Caco-2 (cell line): ENCODE results near the gene COX7C. TPM values are rescaled to one million over a fixed set of nuclear protein-coding genes. Genes with fewer than 3 reads are reported as not detected.

ENCODE experiments used
- BruUV-seq: library from RNA; stranded (reverse); fragments of 400-500 nt; replicated peaks from 2 replicates; lab custom pipeline; 2021; lab: Mats Ljungman, UMichigan
- CTCF ChIA-PET: fragments of 300-600 bp; sonication (Branson Sonifier 250); formaldehyde crosslinking; loops from one replicate; lab custom pipeline; 2022; ENCODE audit warnings: antibody characterized with exemption; lab: Charles Lee
- POLR2A ChIA-PET: fragments of 300-600 bp; sonication (Branson Sonifier 250); formaldehyde crosslinking; loops from one replicate; lab custom pipeline; 2022; ENCODE audit warnings: antibody characterized with exemption; lab: Charles Lee
- DNase-seq, 2 experiments: peaks; one replicate each; pipeline versions ENCODE4 v3.0.0 to v3.0.0-alpha.2; 2020 to 2022
- H3K27me3 ChIP-seq: replicated peaks from 2 replicates; pipeline ENCODE4 v1.6.0; 2011; ENCODE audit warnings: low read length; ENCODE audit not compliant: control insufficient read depth, insufficient read depth
- H3K36me3 ChIP-seq: 2 replicates; pipeline ENCODE4 v1.5.1; 2011; ENCODE audit warnings: low read length; ENCODE audit not compliant: control insufficient read depth, insufficient read depth
- H3K4me1 ChIP-seq: fragments of 250-450 bp; sonication (Bioruptor Pico); 2 replicates; pipeline ENCODE4 v1.5.1; 2020; ENCODE audit warnings: mild to moderate bottlenecking
- H3K4me3 ChIP-seq: 2 replicates; pipeline ENCODE4 v1.5.1; 2011; ENCODE audit warnings: low read depth, mild to moderate bottlenecking, control low read depth, low read length
- H3K9me3 ChIP-seq: fragments of 250-450 bp; sonication (Bioruptor Pico); 2 replicates; pipeline ENCODE4 v1.5.1; 2020; ENCODE audit warnings: mild to moderate bottlenecking, moderate library complexity
- H3K27ac Mint-ChIP-seq: one replicate; pipeline ENCODE4 v1.8.0; 2022; ENCODE audit warnings: mixed read lengths; ENCODE audit not compliant: unreplicated experiment
- H3K27me3 Mint-ChIP-seq: one replicate; pipeline ENCODE4 v1.8.0; 2022; ENCODE audit warnings: mixed read lengths; ENCODE audit not compliant: insufficient read depth, unreplicated experiment
- H3K36me3 Mint-ChIP-seq: one replicate; pipeline ENCODE4 v1.8.0; 2022; ENCODE audit warnings: mild to moderate bottlenecking, mixed read lengths; ENCODE audit not compliant: insufficient read depth, unreplicated experiment
- H3K4me1 Mint-ChIP-seq: one replicate; pipeline ENCODE4 v1.8.0; 2022; ENCODE audit warnings: low read depth, mixed read lengths; ENCODE audit not compliant: unreplicated experiment
- H3K4me3 Mint-ChIP-seq: one replicate; pipeline ENCODE4 v1.8.0; 2022; ENCODE audit warnings: mild to moderate bottlenecking, moderate library complexity, mixed read lengths; ENCODE audit not compliant: unreplicated experiment
- H3K9me3 Mint-ChIP-seq: one replicate; pipeline ENCODE4 v1.8.0; 2022; ENCODE audit warnings: mixed read lengths; ENCODE audit not compliant: unreplicated experiment
- CTCF ChIP-seq, 2 experiments: fragments of 200-600 bp in 1 of 2; IDR thresholded peaks; 1 replicate in 1 of 2; 2 replicates in 1 of 2; pipeline versions ENCODE4 v1.5.1 to v1.8.0; 2011 to 2022; ENCODE audit warnings: antibody characterized with exemption in 1 of 2, control low read depth in 1 of 2, inconsistent platforms in 1 of 2, low read depth in 1 of 2, low read length in 1 of 2, mild to moderate bottlenecking in 1 of 2, moderate library complexity in 1 of 2; ENCODE audit not compliant: insufficient read depth in 1 of 2, severe bottlenecking in 1 of 2, unreplicated experiment in 1 of 2
- intact Hi-C: fragments of 100-400 bp; cut with micrococcal nuclease; formaldehyde crosslinking; loops from one replicate; pipeline ENCODE4 v1.10.0; 2022; ENCODE audit not compliant: unreplicated experiment
- total RNA-seq: library from RNA; stranded (reverse); gene quantifications from 2 replicates; pipeline ENCODE4 v1.2.3, GENCODE V29; 2022

COX7C gene
- total RNA-seq, 1 experiment from 2014 or later: 502 TPM

GRCh38 chr5:86631165-86631564 is 13.4 kb downstream of the COX7C start:
- CTCF ChIA-PET: no interaction called here
- no peaks in the 10 kb centered on the region for H3K36me3 Mint-ChIP-seq
- no TSS peak for BruUV-seq
- no peak for TF ChIP-seq CTCF (IDR thresholded peaks at IDR 0.05; ENCODE audit: insufficient read depth in 1 of 2, low read depth in 1 of 2, low read length in 1 of 2, severe bottlenecking in 1 of 2, unreplicated experiment in 1 of 2)
- intact Hi-C loops: no loop called here
- H3K27me3 ChIP-seq: no peaks in the 10 kb centered on the region
- POLR2A ChIA-PET: no interaction called here
- H3K4me3 Mint-ChIP-seq: no peak overlapping the region
- peaks cover 24% of the 10 kb centered on the region for H3K27me3 Mint-ChIP-seq
- H3K27ac Mint-ChIP-seq: no peak overlapping the region
- no peaks in the 10 kb centered on the region for H3K36me3 ChIP-seq
- no peaks in the 10 kb centered on the region for H3K4me1 Mint-ChIP-seq
- DNase-seq: no peak
- H3K9me3 Mint-ChIP-seq: no peaks in the 10 kb centered on the region
- H3K9me3 ChIP-seq: no peaks in the 10 kb centered on the region
- no peak overlapping the region for H3K4me3 ChIP-seq
- H3K4me1 ChIP-seq: no peaks in the 10 kb centered on the region

- no peaks in the 10 kb centered on the region for H3K36me3 ChIP-seq
- intact Hi-C loops: no loop called here
- H3K4me1 Mint-ChIP-seq: no peaks in the 10 kb centered on the region
- H3K27me3 Mint-ChIP-seq: no peaks in the 10 kb centered on the region
- no peaks in the 10 kb centered on the region for H3K9me3 Mint-ChIP-seq
- H3K4me1 ChIP-seq: no peaks in the 10 kb centered on the region
- H3K36me3 Mint-ChIP-seq: no peaks in the 10 kb centered on the region
- no peaks in the 10 kb centered on the region; the same call in 1 of the 2 replicates for H3K9me3 ChIP-seq
- CTCF ChIA-PET: no interaction called here
- no peak overlapping the region for H3K4me3 ChIP-seq
- no peak for DNase-seq
- no peaks in the 10 kb centered on the region for H3K27me3 ChIP-seq
- POLR2A ChIA-PET: no interaction called here
- H3K4me3 Mint-ChIP-seq: no peak overlapping the region
- no peak overlapping the region for H3K27ac Mint-ChIP-seq
- no peak for TF ChIP-seq CTCF (IDR thresholded peaks at IDR 0.05; ENCODE audit: insufficient read depth in 1 of 2, low read depth in 1 of 2, low read length in 1 of 2, severe bottlenecking in 1 of 2, unreplicated experiment in 1 of 2)
- BruUV-seq: no TSS peak
Measured at GRCh38 chr5:86640998-86641397, 23.3 kb downstream of the COX7C start.

GRCh38 chr5:86644843-86645242 is 27.1 kb downstream of the COX7C start:
- Mint-ChIP-seq H3K9me3 (no peaks in the 10 kb centered on the region), H3K4me3 (no peak overlapping the region), H3K27ac (no peak overlapping the region), H3K4me1 (no peaks in the 10 kb centered on the region), H3K27me3 (peaks cover 3% of the 10 kb centered on the region), H3K36me3 (no peaks in the 10 kb centered on the region)
- H3K4me3 ChIP-seq: no peak overlapping the region
- no peak for TF ChIP-seq CTCF (IDR thresholded peaks at IDR 0.05; ENCODE audit: insufficient read depth in 1 of 2, low read depth in 1 of 2, low read length in 1 of 2, severe bottlenecking in 1 of 2, unreplicated experiment in 1 of 2)
- intact Hi-C loops: no loop called here
- no peak for DNase-seq
- no peaks in the 10 kb centered on the region for H3K4me1 ChIP-seq
- POLR2A ChIA-PET: no interaction called here
- H3K9me3 ChIP-seq: no peaks in the 10 kb centered on the region
- BruUV-seq: no TSS peak
- CTCF ChIA-PET: no interaction called here
- no peaks in the 10 kb centered on the region for H3K27me3 ChIP-seq
- no peaks in the 10 kb centered on the region for H3K36me3 ChIP-seq
